HG03442 (cell line): Measurements from ENCODE around the gene DEAF1.
"Not testable (repeated sequence)": the region's sequence is repeated elsewhere in the genome, so short reads cannot be mapped to it uniquely, and the experiment has no call there.

Source experiments
- ATAC-seq: cut with Tn5 transposase; IDR thresholded peaks from one replicate; pipeline ENCODE4 v1.9.1; 2021; ENCODE audit warnings: mild to moderate bottlenecking, moderate library complexity; ENCODE audit not compliant: unreplicated experiment

The DEAF1 gene

GRCh38 chr11:701741-702461 lies 6.9 kb upstream of the DEAF1 start:
- no peak for ATAC-seq

GRCh38 chr11:699753-700152 lies 4.7 kb upstream of the DEAF1 start:
- ATAC-seq, result no peak

- no peak for ATAC-seq
Observed at GRCh38 chr11:699116-699508, 4.1 kb upstream of the DEAF1 start.

- no peak for ATAC-seq
Observed at GRCh38 chr11:698493-699115, 3.6 kb upstream of the DEAF1 start.

- ATAC-seq, result no peak
Observed at GRCh38 chr11:697811-698311, 2.8 kb upstream of the DEAF1 start.

GRCh38 chr11:696955-697491 lies 2.0 kb upstream of the DEAF1 start:
- ATAC-seq, result no peak

- ATAC-seq, result peak; percentile 64
Observed at GRCh38 chr11:695538-696248, 671 bp upstream of the DEAF1 start, which contains the start of gene TMEM80. TSS of gene TMEM80 (plus strand) at chr11:695816. CDS start at chr11:695828, 12 bp downstream.

GRCh38 chr11:695288-695537 lies 191 bp upstream of the DEAF1 start:
- no peak for ATAC-seq

- ATAC-seq, result no peak
Observed at GRCh38 chr11:693887-694562, 997 bp downstream of the DEAF1 start.

- ATAC-seq, result no peak
Observed at GRCh38 chr11:693415-693831, 1.6 kb downstream of the DEAF1 start.

- no peak for ATAC-seq
Observed at GRCh38 chr11:692824-693414, 2.1 kb downstream of the DEAF1 start.

GRCh38 chr11:691710-692590 lies 3.1 kb downstream of the DEAF1 start:
- ATAC-seq, result no peak

GRCh38 chr11:690738-691633 lies 4.0 kb downstream of the DEAF1 start:
- ATAC-seq, result no peak

- not testable (repeated sequence) for ATAC-seq
Observed at GRCh38 chr11:690244-690643, 4.8 kb downstream of the DEAF1 start.

GRCh38 chr11:689625-690024 lies 5.4 kb downstream of the DEAF1 start:
- no peak for ATAC-seq

- no peak for ATAC-seq
Observed at GRCh38 chr11:688681-689080, 6.3 kb downstream of the DEAF1 start.

GRCh38 chr11:687751-688150 lies 7.3 kb downstream of the DEAF1 start:
- ATAC-seq, result no peak

GRCh38 chr11:686451-687243 lies 8.4 kb downstream of the DEAF1 start:
- ATAC-seq, result no peak
